HL-60 (cell line): ENCODE data around the gene IGF2R.

Experiments
- DNase-seq, 2 experiments: peaks; one replicate each; pipeline ENCODE4 v3.0.0-alpha.2; 2010 to 2020; ENCODE audit warnings: low read depth in 1 of 2, low spot score in 1 of 2
- H3K27ac ChIP-seq: fragments of 250-450 bp; sonication (Bioruptor Pico); replicated peaks from 2 replicates; pipeline ENCODE4 v1.5.1; 2020; ENCODE audit warnings: mild to moderate bottlenecking, moderate library complexity
- H3K27me3 ChIP-seq: fragments of 250-450 bp; sonication (Bioruptor Pico); 2 replicates; pipeline ENCODE4 v1.5.1; 2021; ENCODE audit warnings: mild to moderate bottlenecking, moderate library complexity; ENCODE audit not compliant: insufficient read depth, poor library complexity, severe bottlenecking
- H3K4me3 ChIP-seq: replicated peaks from 2 replicates; pipeline ENCODE4 v1.5.1; 2011; ENCODE audit warnings: mild to moderate bottlenecking, control low read depth, low read length; ENCODE audit not compliant: insufficient read depth
- CTCF ChIP-seq: IDR thresholded peaks from one replicate; pipeline ENCODE4 v1.5.1; 2011; ENCODE audit warnings: low read length, control low read depth, inconsistent platforms; ENCODE audit not compliant: insufficient read depth
- GABPA ChIP-seq: IDR thresholded peaks from 2 replicates; pipeline ENCODE4 v1.6.1; 2012; ENCODE audit warnings: low read depth
- POLR2AphosphoS5 ChIP-seq: IDR thresholded peaks from 2 replicates; pipeline ENCODE4 v1.6.1; 2012; ENCODE audit warnings: low read depth
- REST ChIP-seq: IDR thresholded peaks from 2 replicates; pipeline ENCODE4 v1.6.1; 2012; ENCODE audit warnings: low read depth; ENCODE audit not compliant: insufficient replicate concordance
- SPI1 ChIP-seq: IDR thresholded peaks from 2 replicates; pipeline ENCODE4 v1.6.1; 2012; ENCODE audit warnings: low read depth, mild to moderate bottlenecking, borderline replicate concordance

Gene IGF2R

GRCh38 chr6:160147146-160147536 is 178.3 kb downstream of the IGF2R start:
- no peaks in the 10 kb centered on the region for H3K27me3 ChIP-seq
- TF ChIP-seq SPI1 (no peak), GABPA (no peak), POLR2AphosphoS5 (no peak), REST (no peak), CTCF (no peak)
- DNase-seq, result no peak
- H3K4me3 ChIP-seq, result no peak overlapping the region
- no peak overlapping the region for H3K27ac ChIP-seq

GRCh38 chr6:160154471-160154870 is 185.6 kb downstream of the IGF2R start:
- H3K4me3 ChIP-seq, result no peak overlapping the region
- no peak for TF ChIP-seq GABPA
- TF ChIP-seq POLR2AphosphoS5, result no peak
- TF ChIP-seq SPI1, result no peak
- no peak for TF ChIP-seq REST
- no peak for TF ChIP-seq CTCF
- DNase-seq, result no peak
- H3K27me3 ChIP-seq, result peaks cover 4% of the 10 kb centered on the region
- H3K27ac ChIP-seq, result no peak overlapping the region

GRCh38 chr6:160156842-160157241 is 188.0 kb downstream of the IGF2R start:
- DNase-seq, result no peak
- no peak for TF ChIP-seq GABPA
- TF ChIP-seq SPI1, result no peak
- no peak for TF ChIP-seq REST
- no peak for TF ChIP-seq POLR2AphosphoS5
- TF ChIP-seq CTCF, result no peak
- Histone ChIP-seq H3K27me3 (peaks cover 4% of the 10 kb centered on the region), H3K27ac (no peak overlapping the region), H3K4me3 (no peak overlapping the region)
